ENCODE data around the gene FNBP1. TPM values are rescaled to one million over a fixed set of nuclear protein-coding genes. Genes with fewer than 3 reads are reported as not detected.

FNBP1 gene
- polyA plus RNA-seq, 1 of the 3 experiments (the other 2 are of a cell fraction), result 11.0 TPM

GRCh38 chr9:130042885-130043653 is at the start of gene FNBP1 (continued):
- TF ChIP-seq EP300 (IDR thresholded peaks at IDR 0.05; ENCODE audit: borderline replicate concordance in 1 of 2, low read depth in 1 of 2, low read length in 1 of 2), result no peak
- TF ChIP-seq TCF12 (IDR thresholded peaks at IDR 0.05), result no peak
- TF ChIP-seq ELF1 (IDR thresholded peaks at IDR 0.05), result no peak
- no peak for TF ChIP-seq CHD2 (IDR thresholded peaks at IDR 0.05; ENCODE audit: low read length, partially characterized antibody)
- no peak for TF ChIP-seq RXRA (IDR thresholded peaks at IDR 0.05; ENCODE audit: borderline replicate concordance, low read depth)
- TF ChIP-seq USF1 (IDR thresholded peaks at IDR 0.05; ENCODE audit: borderline replicate concordance, low read depth), result no peak; the same call in 1 of the 2 replicates
- no peak for TF ChIP-seq RAD21 (IDR thresholded peaks at IDR 0.05; ENCODE audit: low read length)
- no peak; the same call in 1 of the 2 replicates for TF ChIP-seq MXI1 (IDR thresholded peaks at IDR 0.05; ENCODE audit: low read depth, low read length)
- TF ChIP-seq FOXM1 (IDR thresholded peaks at IDR 0.05; ENCODE audit: low read depth), result no peak
- no peak; the same call in 1 of the 2 replicates for TF ChIP-seq JUND (IDR thresholded peaks at IDR 0.05)
- peak; percentile 39; the same call in 1 of the 2 replicates for TF ChIP-seq NRF1 (IDR thresholded peaks at IDR 0.05; ENCODE audit: low read depth, low read length)
- TF ChIP-seq PBX3 (IDR thresholded peaks at IDR 0.05), result peak; percentile 9; the same call in 1 of the 2 replicates

DNA sequence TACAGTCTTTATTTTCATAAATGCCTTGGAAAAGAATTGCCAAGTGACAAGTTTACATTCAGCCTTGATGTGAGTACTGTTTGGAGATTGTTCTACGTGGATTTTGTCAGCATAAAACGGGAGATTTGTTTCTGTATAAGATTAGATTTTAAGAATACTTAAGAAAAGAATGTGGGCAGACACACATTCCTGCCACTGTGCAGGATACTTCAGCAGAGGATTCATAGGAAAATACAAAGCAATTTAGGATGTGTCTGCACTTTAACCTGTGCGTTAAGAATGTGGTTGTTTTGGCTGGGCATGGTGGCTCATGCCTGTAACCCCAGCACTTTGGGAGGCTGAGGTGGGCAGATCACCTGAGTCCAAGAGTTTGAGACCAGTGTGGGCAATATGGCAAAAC is 47.9 kb upstream of the FNBP1 start:
- H4K20me1 ChIP-seq (ENCODE audit: insufficient read depth), result no peaks in the 10 kb centered on the region
- no peaks in the 10 kb centered on the region for H3K9me3 ChIP-seq
- H3K9me2 ChIP-seq, result no peaks in the 10 kb centered on the region
- H3K36me3 ChIP-seq (replicated peaks in 1 of 2; ENCODE audit: control insufficient read depth in 1 of 2, insufficient read depth in 2 of 2, low read length in 1 of 2), result peaks cover 38 to 51% of the 10 kb centered on the region in 2 experiments
- no peaks in the 10 kb centered on the region for H3F3A ChIP-seq (replicated peaks; ENCODE audit: insufficient read depth)
- no peaks in the 10 kb centered on the region for H3K4me1 ChIP-seq (ENCODE audit: control insufficient read depth in 1 of 2, insufficient read depth in 2 of 2, low read depth in 1 of 2, low read length in 1 of 2)
- no peak for TF ChIP-seq USF1 (IDR thresholded peaks at IDR 0.05; ENCODE audit: borderline replicate concordance, low read depth)
- TF ChIP-seq, protein P1, sequence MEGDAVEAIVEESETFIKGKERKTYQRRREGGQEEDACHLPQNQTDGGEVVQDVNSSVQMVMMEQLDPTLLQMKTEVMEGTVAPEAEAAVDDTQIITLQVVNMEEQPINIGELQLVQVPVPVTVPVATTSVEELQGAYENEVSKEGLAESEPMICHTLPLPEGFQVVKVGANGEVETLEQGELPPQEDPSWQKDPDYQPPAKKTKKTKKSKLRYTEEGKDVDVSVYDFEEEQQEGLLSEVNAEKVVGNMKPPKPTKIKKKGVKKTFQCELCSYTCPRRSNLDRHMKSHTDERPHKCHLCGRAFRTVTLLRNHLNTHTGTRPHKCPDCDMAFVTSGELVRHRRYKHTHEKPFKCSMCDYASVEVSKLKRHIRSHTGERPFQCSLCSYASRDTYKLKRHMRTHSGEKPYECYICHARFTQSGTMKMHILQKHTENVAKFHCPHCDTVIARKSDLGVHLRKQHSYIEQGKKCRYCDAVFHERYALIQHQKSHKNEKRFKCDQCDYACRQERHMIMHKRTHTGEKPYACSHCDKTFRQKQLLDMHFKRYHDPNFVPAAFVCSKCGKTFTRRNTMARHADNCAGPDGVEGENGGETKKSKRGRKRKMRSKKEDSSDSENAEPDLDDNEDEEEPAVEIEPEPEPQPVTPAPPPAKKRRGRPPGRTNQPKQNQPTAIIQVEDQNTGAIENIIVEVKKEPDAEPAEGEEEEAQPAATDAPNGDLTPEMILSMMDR (IDR thresholded peaks at IDR 0.05), result peak; percentile 25
- ChIA-PET POLR2A (no interaction called here), CTCF (interaction anchor here (2.0 kb wide), 1 partner anchor 8 kb away, joined by 4 read pairs; no protein-coding TSS in a partner anchor)
- no peak overlapping the region for H3K4me3 ChIP-seq (ENCODE audit: low read depth in 2 of 2, low read length in 1 of 2)
- 94% methylated on average over 3 of the region's 3 CpGs for WGBS (ENCODE audit: low lambda C conversion rate)
- no peak overlapping the region for H3K4me2 ChIP-seq
- H3K27ac ChIP-seq (ENCODE audit: low read depth in 2 of 2, low read length in 1 of 2), result no peak overlapping the region
- no peak for DNase-seq
- no peaks in the 10 kb centered on the region for H3K27me3 ChIP-seq (ENCODE audit: insufficient read depth)
- peaks cover 2% of the 10 kb centered on the region; the same call in 1 of the 2 replicates for H3K79me2 ChIP-seq (ENCODE audit: insufficient read depth)
- no peak overlapping the region for H2AFZ ChIP-seq (ENCODE audit: low read depth)
- H3K9ac ChIP-seq, result no peak overlapping the region
